GM18498 (cell line): ENCODE results near the gene DSG4.
"Not testable (repeated sequence)": the region's sequence is repeated elsewhere in the genome, so short reads cannot be mapped to it uniquely, and the experiment has no call there.

Source experiments
- ATAC-seq: cut with Tn5 transposase; IDR thresholded peaks from one replicate; pipeline ENCODE4 v1.9.1; 2021; ENCODE audit warnings: mild to moderate bottlenecking, moderate library complexity; ENCODE audit not compliant: unreplicated experiment

DSG4 gene

GRCh38 chr18:31376477-31376876 lies at the start of gene DSG4:
Gene DSG4 (plus strand): TSS chr18:31376777. CDS start chr18:31376912, 135 bp downstream.
- no peak for ATAC-seq

GRCh38 chr18:31329787-31330438 lies 46.7 kb upstream of the DSG4 start:
- ATAC-seq, result no peak

- no peak for ATAC-seq
Measured at GRCh38 chr18:31343454-31343853, 33.1 kb upstream of the DSG4 start.

DNA sequence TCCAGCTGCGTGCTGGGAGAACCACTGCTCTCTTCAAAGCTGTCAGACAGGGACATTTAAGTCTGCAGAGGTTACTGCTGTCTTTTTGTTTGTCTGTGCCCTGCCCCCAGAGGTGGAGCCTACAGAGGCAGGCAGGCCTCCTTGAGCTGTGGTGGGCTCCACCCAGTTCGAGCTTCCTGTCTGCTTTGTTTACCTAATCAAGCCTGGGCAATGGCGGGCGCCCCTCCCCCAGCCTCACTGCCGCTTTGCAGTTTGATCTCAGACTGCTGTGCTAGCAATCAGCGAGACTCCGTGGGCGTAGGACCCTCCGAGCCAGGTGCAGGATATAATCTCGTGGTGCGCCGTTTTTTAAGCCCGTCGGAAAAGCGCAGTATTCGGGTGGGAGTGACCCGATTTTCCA lies 23.2 kb upstream of the DSG4 start:
- not testable (repeated sequence) for ATAC-seq

GRCh38 chr18:31354990-31355389 lies 21.6 kb upstream of the DSG4 start:
- ATAC-seq, result no peak

- ATAC-seq, result no peak
Measured at GRCh38 chr18:31356025-31356424, 20.6 kb upstream of the DSG4 start.

DNA sequence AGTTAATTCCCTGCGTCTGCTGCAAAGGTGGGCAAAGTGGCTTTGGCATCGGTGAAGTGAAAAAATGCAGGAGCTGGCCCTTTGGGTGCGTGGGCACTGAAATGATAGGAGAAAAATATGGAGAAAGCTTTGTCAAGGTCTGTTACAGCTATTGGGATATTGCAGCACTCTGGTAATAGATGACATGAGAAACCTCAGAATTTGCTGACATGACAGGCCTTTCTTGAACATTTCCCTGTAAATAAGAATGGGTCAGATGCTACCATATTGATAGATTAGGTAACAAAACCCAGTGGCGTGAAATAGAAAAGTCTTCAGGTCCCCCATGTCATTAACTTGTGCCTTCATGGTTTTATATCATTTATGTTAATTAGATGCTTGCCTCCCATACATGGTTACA lies 12.4 kb upstream of the DSG4 start:
- ATAC-seq, result no peak

- ATAC-seq, result no peak
Measured at GRCh38 chr18:31369478-31369877, 7.1 kb upstream of the DSG4 start.

DNA sequence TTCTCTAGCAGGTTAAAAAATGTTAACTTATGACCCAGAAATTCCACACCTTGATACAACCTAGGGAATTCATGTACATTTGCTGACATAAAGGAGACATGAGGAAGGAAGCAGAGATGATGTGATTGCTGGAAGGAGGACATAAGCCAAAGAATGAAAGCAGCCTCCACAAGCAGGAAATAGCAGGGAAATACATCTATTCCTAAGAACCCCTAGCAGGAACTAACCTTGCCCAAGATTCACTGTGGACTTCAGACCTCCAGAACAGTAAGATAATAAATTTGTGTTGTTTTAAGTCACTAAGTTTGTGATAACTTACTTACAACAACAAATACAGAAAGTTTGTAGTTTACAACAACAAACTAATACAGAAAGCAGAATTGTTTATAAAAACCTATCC lies 4.6 kb upstream of the DSG4 start:
- ATAC-seq, result no peak

- ATAC-seq, result no peak
Measured at GRCh38 chr18:31373641-31374040, 2.9 kb upstream of the DSG4 start.

DNA sequence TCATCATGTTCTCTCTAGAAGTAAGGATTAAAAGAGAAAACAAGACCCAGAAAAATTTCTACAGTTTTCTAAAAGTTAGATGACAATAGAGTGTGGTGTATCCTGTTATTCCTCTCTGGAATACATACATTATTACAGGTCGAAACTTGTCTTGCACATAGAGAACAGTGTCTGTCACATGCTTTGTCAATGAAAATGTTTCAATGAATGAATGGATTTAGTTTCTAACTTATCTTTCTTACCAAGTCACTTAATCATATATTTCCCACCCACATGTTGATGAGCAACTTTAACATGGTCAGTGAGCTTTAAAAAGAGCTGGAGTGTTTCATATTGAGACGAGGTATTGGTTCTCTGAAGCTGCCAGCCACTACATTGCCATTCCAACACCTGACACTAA lies 4.3 kb downstream of the DSG4 start:
- ATAC-seq, result no peak

DNA sequence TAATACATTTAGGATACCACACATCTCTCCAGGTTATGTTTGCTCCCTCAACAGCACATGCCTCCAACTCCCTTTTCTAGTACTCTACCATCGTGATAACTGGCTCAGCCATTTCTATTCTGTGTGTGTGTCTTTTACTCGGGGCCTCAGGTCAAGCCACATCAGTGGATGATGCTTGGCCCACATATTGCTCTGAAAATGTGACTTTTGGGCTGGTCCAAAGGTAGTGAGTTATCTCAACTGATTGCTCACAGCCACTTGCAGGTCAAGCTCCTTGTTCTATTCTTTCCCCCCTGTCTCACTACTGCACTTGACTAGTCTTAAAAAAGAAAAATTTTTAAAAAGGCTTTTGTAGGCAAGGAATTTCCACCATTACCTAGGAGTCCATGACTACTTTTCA lies 5.5 kb downstream of the DSG4 start:
- ATAC-seq, result no peak

DNA sequence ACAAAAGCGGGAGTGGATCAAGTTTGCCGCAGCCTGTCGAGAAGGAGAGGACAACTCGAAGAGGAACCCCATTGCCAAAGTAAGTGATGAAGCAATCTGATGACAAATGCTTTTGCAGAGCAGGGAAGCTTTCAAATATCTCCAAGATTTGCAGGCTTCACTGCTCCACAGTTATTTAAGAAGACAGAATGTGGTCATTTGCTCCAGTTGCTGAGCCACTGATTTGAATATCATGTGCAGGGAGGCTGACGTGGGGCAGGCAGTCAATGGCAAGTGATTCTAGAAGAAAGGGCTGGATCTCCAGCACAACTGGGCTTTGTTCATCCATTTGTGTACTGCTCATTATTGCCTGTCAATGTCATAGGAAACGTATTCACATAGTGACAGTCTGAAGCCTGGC lies 10.2 kb downstream of the DSG4 start:
- no peak for ATAC-seq

DNA sequence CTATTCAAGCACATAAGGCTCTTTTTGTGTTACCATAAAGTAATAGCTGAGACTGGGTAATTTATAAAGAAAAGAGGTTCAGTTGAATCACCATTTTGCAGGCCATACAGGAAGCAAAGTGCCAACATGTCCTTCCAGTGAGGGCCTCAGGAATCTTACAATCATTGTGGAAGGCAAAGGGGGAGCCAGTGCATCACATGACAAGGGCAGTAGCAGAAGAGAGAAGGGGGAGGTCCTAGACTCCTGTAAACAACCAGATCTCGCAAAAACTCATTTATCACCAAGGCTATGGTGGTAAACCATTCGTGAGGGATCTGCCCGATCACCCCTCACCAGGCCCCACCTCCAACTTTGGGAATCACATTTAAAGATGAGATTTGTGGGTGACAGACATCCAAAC lies 16.7 kb downstream of the DSG4 start:
- no peak for ATAC-seq

DNA sequence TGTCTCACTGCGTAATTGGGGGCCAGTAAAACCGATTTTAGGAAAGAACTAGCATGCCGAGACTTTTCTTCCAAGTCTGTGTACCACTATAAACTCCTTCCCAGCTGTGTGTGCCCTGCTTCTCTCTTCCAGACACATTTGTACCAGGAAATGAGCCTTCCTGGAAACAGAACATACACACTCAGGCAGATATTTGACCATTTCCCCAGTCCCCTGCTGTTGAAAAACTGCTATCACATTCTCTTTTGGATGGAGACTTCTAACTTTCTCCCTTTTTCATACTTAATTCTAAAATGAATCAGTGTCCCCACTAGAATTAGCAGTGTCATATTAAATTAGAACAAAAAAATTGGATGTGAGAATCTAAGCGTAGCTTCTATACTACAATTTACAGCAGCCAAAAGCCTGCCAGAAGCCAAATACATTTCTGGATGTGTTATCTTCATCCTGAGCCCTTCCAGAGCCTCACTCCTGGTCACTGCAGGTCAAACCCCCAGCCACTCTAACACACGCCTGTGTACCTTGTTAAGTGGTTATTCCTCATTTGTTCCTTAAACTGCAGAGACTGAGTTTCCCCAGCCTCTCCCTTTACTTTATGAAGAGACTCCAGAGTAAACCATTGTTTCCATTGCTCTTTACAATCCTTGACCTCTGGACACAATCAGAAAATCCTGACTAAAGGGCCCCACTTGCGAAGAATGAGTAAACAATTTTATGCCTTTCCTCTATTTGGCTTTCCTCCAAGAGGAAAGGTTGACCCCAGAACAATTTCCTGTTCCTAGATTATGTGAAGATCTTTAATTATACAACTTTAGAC lies 20.4 kb downstream of the DSG4 start:
- no peak for ATAC-seq

DNA sequence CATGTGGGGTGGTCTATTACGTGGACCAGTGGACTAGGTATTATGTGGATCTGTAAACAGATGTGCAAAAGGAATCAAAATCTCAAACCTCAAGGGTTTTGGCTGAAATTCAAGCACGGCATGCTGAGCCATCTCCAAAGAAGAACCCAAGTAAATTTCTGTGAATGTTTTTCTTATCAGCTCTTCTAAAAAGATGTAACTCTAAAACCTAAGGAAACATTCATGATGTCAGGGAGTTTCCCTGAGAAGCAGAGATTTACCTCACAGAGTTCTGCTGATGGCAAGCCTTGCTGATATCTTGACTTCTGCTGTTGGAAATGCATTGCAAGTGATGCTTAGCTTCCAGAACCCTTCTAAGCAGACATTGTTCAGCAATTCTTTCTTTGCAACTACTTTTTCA lies 21.6 kb downstream of the DSG4 start:
- no peak for ATAC-seq

DNA sequence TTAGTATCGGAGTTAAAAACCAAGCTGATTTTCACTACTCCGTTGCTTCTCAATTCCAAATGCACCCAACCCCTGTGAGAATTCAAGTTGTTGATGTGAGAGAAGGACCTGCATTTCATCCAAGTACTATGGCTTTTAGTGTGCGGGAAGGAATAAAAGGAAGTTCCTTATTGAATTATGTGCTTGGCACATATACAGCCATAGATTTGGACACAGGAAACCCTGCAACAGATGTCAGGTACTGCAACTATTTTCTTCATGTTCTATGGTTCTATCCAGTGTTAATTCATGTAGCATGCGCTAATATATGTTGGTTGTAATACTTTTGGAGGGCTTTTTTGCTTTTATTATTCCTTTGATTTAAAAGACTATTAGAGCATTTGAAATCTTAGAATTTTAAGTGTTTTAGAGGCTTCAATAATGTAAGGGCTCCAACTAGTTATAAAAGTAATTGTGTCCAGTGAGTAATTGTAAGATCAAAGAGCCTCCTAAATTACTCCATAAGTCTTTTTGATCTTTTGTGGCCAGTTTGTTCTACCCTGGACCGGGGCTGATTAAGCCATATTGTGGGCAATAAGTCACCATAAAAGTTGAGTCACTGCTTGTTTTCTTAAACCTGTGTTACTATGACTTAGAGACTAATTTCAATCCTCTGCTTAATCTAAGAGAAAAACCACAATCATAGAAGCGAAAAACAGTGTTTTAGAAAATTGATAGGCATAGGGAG lies 22.9 kb downstream of the DSG4 start:
- ATAC-seq, result no peak

- ATAC-seq, result no peak
Measured at GRCh38 chr18:31401156-31402025, 24.8 kb downstream of the DSG4 start.

DNA sequence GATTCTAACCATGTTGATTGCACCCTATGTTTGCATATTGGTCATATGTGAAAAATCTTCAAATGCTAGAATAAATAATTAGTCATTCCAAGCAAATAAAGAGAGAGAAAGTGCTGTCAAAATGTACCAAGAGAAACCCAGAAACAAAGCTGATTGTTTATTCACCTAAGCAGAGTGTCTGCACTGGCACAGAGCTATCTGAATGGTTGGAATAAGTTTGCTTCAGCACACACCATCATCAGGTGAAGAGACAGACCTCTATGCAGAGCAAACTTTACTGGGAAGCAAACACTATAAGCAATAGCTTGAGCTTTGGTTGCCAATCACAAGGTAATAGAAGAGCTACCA lies 25.4 kb downstream of the DSG4 start:
- no peak for ATAC-seq

DNA sequence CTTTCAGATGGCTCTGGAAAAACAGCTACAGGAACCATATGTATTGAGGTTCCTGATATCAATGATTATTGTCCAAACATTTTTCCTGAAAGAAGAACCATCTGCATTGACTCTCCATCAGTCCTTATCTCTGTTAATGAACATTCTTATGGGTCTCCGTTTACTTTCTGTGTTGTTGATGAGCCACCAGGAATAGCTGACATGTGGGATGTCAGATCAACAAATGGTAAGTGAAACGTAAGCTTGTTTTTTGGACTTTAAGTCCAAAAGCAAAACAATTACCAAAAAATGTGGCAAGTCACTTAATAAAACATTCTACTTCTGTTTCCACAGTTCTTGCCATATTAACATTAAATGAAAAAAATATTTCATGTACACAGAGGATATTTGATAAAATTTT lies 26.8 kb downstream of the DSG4 start:
- no peak for ATAC-seq

DNA sequence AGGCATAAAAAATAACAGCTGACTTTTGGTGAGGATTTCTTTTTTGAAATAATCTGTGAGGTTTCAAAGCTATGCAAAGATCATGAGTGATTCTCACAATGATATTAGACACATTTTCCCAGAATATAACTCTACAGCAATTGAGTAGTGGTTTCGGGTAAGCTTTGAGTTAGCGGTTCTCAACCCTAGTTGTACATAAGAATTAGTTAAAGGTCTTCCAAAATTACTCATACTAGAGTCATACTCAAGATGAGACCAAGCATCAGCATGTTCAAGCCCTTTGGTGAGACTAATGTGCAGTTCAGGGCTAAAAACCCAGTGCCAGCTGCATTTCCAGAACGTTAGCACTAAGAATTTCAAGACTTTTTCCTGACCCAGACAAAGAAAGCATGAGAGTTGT lies 31.1 kb downstream of the DSG4 start:
- no peak for ATAC-seq
